ENCODE measurements around the gene NAB1. TPM values are rescaled to one million over a fixed set of nuclear protein-coding genes. Genes with fewer than 3 reads are reported as not detected.
"Not testable (repeated sequence)": the region's sequence is repeated elsewhere in the genome, so short reads cannot be mapped to it uniquely, and the experiment has no call there.

The NAB1 gene
- total and polyA plus RNA-seq, 8 donors, result 14.2 to 121 (median 35.3) TPM

GRCh38 chr2:190603374-190603773 is 45.5 kb upstream of the NAB1 start:
- Histone ChIP-seq H3K27ac (no peak overlapping the region), H3K4me1 (peaks cover 0 to 14% (median 0%) of the 10 kb centered on the region in 4 donors), H3K4me3 (no peak overlapping the region), H3K27me3 (no peaks in the 10 kb centered on the region), H3K36me3 (no peaks in the 10 kb centered on the region), H3K9me3 (no peaks in the 10 kb centered on the region)
- no peak for DNase-seq
- WGBS, 5 donors, result 74 to 92% (median 89%) methylated on average over 5 of the region's 5 CpGs
- intact Hi-C loops (cut with DNase I; ENCODE audit: low total_unique reads), result no loop called here
- TF ChIP-seq EP300 (IDR thresholded peaks at IDR 0.05) (no peak), CTCF (IDR thresholded peaks at IDR 0.05) (no peak)

- DNase-seq, result no peak
- Histone ChIP-seq H3K27me3 (no peaks in the 10 kb centered on the region), H3K27ac (no peak overlapping the region), H3K36me3 (no peaks in the 10 kb centered on the region), H3K4me3 (no peak overlapping the region), H3K9me3 (no peaks in the 10 kb centered on the region), H3K4me1 (no peaks in the 10 kb centered on the region)
- intact Hi-C loops (cut with DNase I; ENCODE audit: low total_unique reads), result no loop called here
- 55 to 78% (median 63%) methylated on average over 4 of the region's 4 CpGs for WGBS, 5 donors
- no peak for TF ChIP-seq POLR2A (IDR thresholded peaks at IDR 0.05)
- TF ChIP-seq POLR2AphosphoS5 (IDR thresholded peaks at IDR 0.05), result no peak
- no peak for TF ChIP-seq CTCF (IDR thresholded peaks at IDR 0.05)
These were observed 41.8 kb upstream of the NAB1 start for GRCh38 chr2:190607014-190607597.

- TF ChIP-seq POLR2A (IDR thresholded peaks at IDR 0.05) (no peak), POLR2AphosphoS5 (IDR thresholded peaks at IDR 0.05) (no peak), CTCF (IDR thresholded peaks at IDR 0.05) (no peak), EP300 (IDR thresholded peaks at IDR 0.05) (no peak)
- Histone ChIP-seq H3K9me3 (no peaks in the 10 kb centered on the region), H3K36me3 (no peaks in the 10 kb centered on the region), H3K27me3 (no peaks in the 10 kb centered on the region), H3K27ac (no peak overlapping the region), H3K4me1 (no peaks in the 10 kb centered on the region), H3K4me3 (no peak overlapping the region)
- no peak for DNase-seq
- 79 to 85% (median 80%) methylated on average over 11 of the region's 11 CpGs for WGBS, 5 donors
- intact Hi-C loops (cut with DNase I; ENCODE audit: low total_unique reads), result no loop called here
These were observed 41.1 kb upstream of the NAB1 start for GRCh38 chr2:190607657-190608357.

GRCh38 chr2:190608863-190609262 is 40.0 kb upstream of the NAB1 start:
- H3K27ac ChIP-seq; H3K4me3 ChIP-seq; H3K36me3 ChIP-seq; H3K9me3 ChIP-seq; H3K27me3 ChIP-seq; H3K4me1 ChIP-seq; intact Hi-C loops (cut with DNase I; ENCODE audit: low total_unique reads): not testable (repeated sequence)
- peak in 1 of 2 donors; percentile 21 for DNase-seq
- 62 to 75% (median 68%) methylated on average over 3 of the region's 3 CpGs for WGBS, 5 donors

- H3K9me3 ChIP-seq; H3K4me3 ChIP-seq; H3K27me3 ChIP-seq; H3K36me3 ChIP-seq; intact Hi-C loops (cut with DNase I; ENCODE audit: low total_unique reads); H3K4me1 ChIP-seq; DNase-seq; H3K27ac ChIP-seq: not testable (repeated sequence)
- WGBS, 5 donors, result 52 to 67% (median 56%) methylated on average over 1 of the region's 1 CpG
These were observed 39.5 kb upstream of the NAB1 start for GRCh38 chr2:190609397-190609796.

- H3K27me3 ChIP-seq; H3K36me3 ChIP-seq; DNase-seq; H3K27ac ChIP-seq; H3K4me1 ChIP-seq; H3K9me3 ChIP-seq; intact Hi-C loops (cut with DNase I; ENCODE audit: low total_unique reads); H3K4me3 ChIP-seq: not testable (repeated sequence)
- 96 to 99% (median 98%) methylated on average over 2 of the region's 2 CpGs for WGBS, 5 donors
These were observed 38.4 kb upstream of the NAB1 start for GRCh38 chr2:190610528-190610927.

Measured in stomach (tissue), 9 donors.